Astrocyte (in vitro differentiated cells and primary cell): ENCODE measurements around the gene SGCD. TPM values are rescaled to one million over a fixed set of nuclear protein-coding genes. Genes with fewer than 3 reads are reported as not detected.

Experiments
- DNase-seq: peaks from one replicate; pipeline ENCODE4 v3.0.0-alpha.2; 2010; ENCODE audit warnings: low read depth
- FAIRE-seq: peaks from 2 replicates; lab custom pipeline; 2011; peaks lifted over from hg19 to GRCh38; lab: Jason Lieb, UNC
- H2AFZ ChIP-seq: 2 replicates; pipeline ENCODE4 v1.6.0; 2012; ENCODE audit warnings: low read depth, low read length, inconsistent platforms
- H3K27ac ChIP-seq: 2 replicates; pipeline ENCODE4 v1.5.1; 2011; ENCODE audit warnings: low read depth, low read length, inconsistent platforms
- H3K27me3 ChIP-seq: 2 replicates; pipeline ENCODE4 v1.6.0; 2011; ENCODE audit warnings: low read length, inconsistent platforms; ENCODE audit not compliant: insufficient read depth
- H3K36me3 ChIP-seq: 2 replicates; pipeline ENCODE4 v1.5.1; 2011; ENCODE audit warnings: low read length, inconsistent platforms; ENCODE audit not compliant: insufficient read depth
- H3K4me1 ChIP-seq: 2 replicates; pipeline ENCODE4 v1.5.1; 2011; ENCODE audit warnings: low read length, inconsistent platforms; ENCODE audit not compliant: insufficient read depth
- H3K4me2 ChIP-seq: 2 replicates; pipeline ENCODE4 v1.6.0; 2012; ENCODE audit warnings: low read length, inconsistent platforms
- H3K4me3 ChIP-seq: 2 replicates; pipeline ENCODE4 v1.5.1; 2011; ENCODE audit warnings: low read depth, mild to moderate bottlenecking, low read length, inconsistent platforms; ENCODE audit not compliant: insufficient read depth
- H3K79me2 ChIP-seq: 2 replicates; pipeline ENCODE4 v1.6.0; 2012; ENCODE audit warnings: mild to moderate bottlenecking, low read length, inconsistent platforms; ENCODE audit not compliant: insufficient read depth
- H3K9ac ChIP-seq: 2 replicates; pipeline ENCODE4 v1.6.0; 2012; ENCODE audit warnings: mild to moderate bottlenecking, low read length, inconsistent platforms
- H3K9me3 ChIP-seq: 2 replicates; pipeline ENCODE4 v1.5.1; 2012; ENCODE audit warnings: low read depth, mild to moderate bottlenecking, low read length, inconsistent platforms; ENCODE audit not compliant: insufficient read depth
- H4K20me1 ChIP-seq: 2 replicates; pipeline ENCODE4 v1.6.0; 2012; ENCODE audit warnings: low read length, inconsistent platforms; ENCODE audit not compliant: insufficient read depth
- H3K27ac Mint-ChIP-seq: one replicate; pipeline ENCODE4 v1.8.0; 2021; ENCODE audit warnings: mild to moderate bottlenecking, mixed read lengths; ENCODE audit not compliant: unreplicated experiment
- H3K27me3 Mint-ChIP-seq: one replicate; pipeline ENCODE4 v1.8.0; 2021; ENCODE audit warnings: low read depth, mixed read lengths; ENCODE audit not compliant: unreplicated experiment
- H3K36me3 Mint-ChIP-seq: one replicate; pipeline ENCODE4 v1.8.0; 2021; ENCODE audit warnings: low read depth, mixed read lengths; ENCODE audit not compliant: unreplicated experiment
- H3K4me1 Mint-ChIP-seq: one replicate; pipeline ENCODE4 v1.8.0; 2021; ENCODE audit warnings: low read depth, mixed read lengths; ENCODE audit not compliant: unreplicated experiment
- H3K4me3 Mint-ChIP-seq: one replicate; pipeline ENCODE4 v1.8.0; 2021; ENCODE audit warnings: mild to moderate bottlenecking, moderate library complexity, mixed read lengths; ENCODE audit not compliant: unreplicated experiment
- H3K9me3 Mint-ChIP-seq: one replicate; pipeline ENCODE4 v1.8.0; 2021; ENCODE audit warnings: mild to moderate bottlenecking, mixed read lengths; ENCODE audit not compliant: unreplicated experiment
- CTCF ChIP-seq: IDR thresholded peaks from 2 replicates; pipeline ENCODE4 v1.5.1; 2011; ENCODE audit warnings: low read depth, mild to moderate bottlenecking, inconsistent platforms, low read length, moderate library complexity; ENCODE audit not compliant: insufficient read depth
- EZH2 ChIP-seq: IDR thresholded peaks from 2 replicates; pipeline ENCODE4 v1.6.1; 2012; ENCODE audit warnings: mild to moderate bottlenecking, low read length, inconsistent platforms; ENCODE audit not compliant: insufficient read depth
- total RNA-seq: library from RNA; stranded (reverse); gene quantifications from 2 replicates; pipeline ENCODE4 v1.2.1, GENCODE V29; 2021

The SGCD gene
- total RNA-seq, 1 donor from 2014 or later: 2.9 TPM

- Mint-ChIP-seq H3K36me3 (no peaks in the 10 kb centered on the region), H3K27me3 (no peaks in the 10 kb centered on the region), H3K9me3 (no peaks in the 10 kb centered on the region), H3K4me1 (peaks cover 2% of the 10 kb centered on the region), H3K27ac (no peak overlapping the region), H3K4me3 (no peak overlapping the region)
- H3K27ac ChIP-seq: no peak overlapping the region
- H3K27me3 ChIP-seq: no peaks in the 10 kb centered on the region
- H4K20me1 ChIP-seq: no peaks in the 10 kb centered on the region
- no peak overlapping the region for H3K4me2 ChIP-seq
- H3K9me3 ChIP-seq: no peaks in the 10 kb centered on the region
- H3K79me2 ChIP-seq: no peaks in the 10 kb centered on the region
- DNase-seq (no peak), FAIRE-seq (no peak)
- no peak overlapping the region for H3K9ac ChIP-seq
- H3K4me3 ChIP-seq: no peak overlapping the region
- TF ChIP-seq EZH2: no peak
- TF ChIP-seq CTCF: no peak
- H2AFZ ChIP-seq: no peak overlapping the region
- H3K36me3 ChIP-seq: no peaks in the 10 kb centered on the region
- no peaks in the 10 kb centered on the region for H3K4me1 ChIP-seq
Measured at GRCh38 chr5:156716591-156717380, 389.8 kb downstream of the SGCD start.

GRCh38 chr5:156718985-156719384 lies 392.0 kb downstream of the SGCD start:
- H3K27me3 ChIP-seq: no peaks in the 10 kb centered on the region
- no peaks in the 10 kb centered on the region for H3K79me2 ChIP-seq
- Mint-ChIP-seq H3K27me3 (no peaks in the 10 kb centered on the region), H3K36me3 (no peaks in the 10 kb centered on the region), H3K9me3 (no peaks in the 10 kb centered on the region), H3K4me1 (peaks cover 2% of the 10 kb centered on the region), H3K4me3 (no peak overlapping the region), H3K27ac (no peak overlapping the region)
- H3K9me3 ChIP-seq: no peaks in the 10 kb centered on the region
- no peak for DNase-seq
- no peak overlapping the region for H3K27ac ChIP-seq
- no peaks in the 10 kb centered on the region for H4K20me1 ChIP-seq
- H3K36me3 ChIP-seq: no peaks in the 10 kb centered on the region
- H3K9ac ChIP-seq: no peak overlapping the region
- TF ChIP-seq CTCF (no peak), EZH2 (no peak)
- no peak overlapping the region for H3K4me2 ChIP-seq
- FAIRE-seq: no peak
- H3K4me1 ChIP-seq: no peaks in the 10 kb centered on the region
- no peak overlapping the region for H2AFZ ChIP-seq
- no peak overlapping the region for H3K4me3 ChIP-seq

- H3K27ac ChIP-seq: no peak overlapping the region
- TF ChIP-seq EZH2: no peak
- no peak for TF ChIP-seq CTCF
- Mint-ChIP-seq H3K36me3 (no peaks in the 10 kb centered on the region), H3K4me1 (no peaks in the 10 kb centered on the region), H3K9me3 (no peaks in the 10 kb centered on the region), H3K27ac (no peak overlapping the region), H3K4me3 (no peak overlapping the region), H3K27me3 (no peaks in the 10 kb centered on the region)
- FAIRE-seq (no peak), DNase-seq (no peak)
- no peaks in the 10 kb centered on the region for H3K79me2 ChIP-seq
- H3K9me3 ChIP-seq: no peaks in the 10 kb centered on the region
- no peak overlapping the region for H2AFZ ChIP-seq
- H3K27me3 ChIP-seq: no peaks in the 10 kb centered on the region
- no peak overlapping the region for H3K4me2 ChIP-seq
- no peaks in the 10 kb centered on the region for H4K20me1 ChIP-seq
- H3K4me3 ChIP-seq: no peak overlapping the region
- no peak overlapping the region for H3K9ac ChIP-seq
- no peaks in the 10 kb centered on the region for H3K4me1 ChIP-seq
- no peaks in the 10 kb centered on the region for H3K36me3 ChIP-seq
Measured at GRCh38 chr5:156722358-156722757, 395.4 kb downstream of the SGCD start.
